ENCODE measurements around the gene NUP62CL.

Gene NUP62CL

DNA sequence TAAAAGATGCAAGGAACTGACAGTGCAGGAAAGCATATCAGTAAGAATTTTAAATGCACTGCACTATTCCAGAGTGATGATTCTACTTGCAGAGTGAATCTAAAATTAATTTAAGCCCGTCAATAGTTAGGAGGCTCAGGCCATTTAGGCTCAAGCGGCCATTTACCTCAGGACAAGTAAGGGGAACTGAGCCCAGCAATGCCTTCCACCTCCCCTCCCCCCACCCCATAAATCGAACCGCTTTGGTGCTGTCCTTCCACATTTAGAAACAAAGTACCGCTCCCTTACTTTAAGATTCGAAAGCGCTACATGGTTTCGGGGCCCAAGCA lies 88.3 kb downstream of the NUP62CL start:
- peak overlapping the region; percentile 68 for H3K4me3 ChIP-seq (replicated peaks; ENCODE audit: low read depth, low read length)
- no peak for DNase-seq (ENCODE audit: extremely low read depth, low read depth)

DNA sequence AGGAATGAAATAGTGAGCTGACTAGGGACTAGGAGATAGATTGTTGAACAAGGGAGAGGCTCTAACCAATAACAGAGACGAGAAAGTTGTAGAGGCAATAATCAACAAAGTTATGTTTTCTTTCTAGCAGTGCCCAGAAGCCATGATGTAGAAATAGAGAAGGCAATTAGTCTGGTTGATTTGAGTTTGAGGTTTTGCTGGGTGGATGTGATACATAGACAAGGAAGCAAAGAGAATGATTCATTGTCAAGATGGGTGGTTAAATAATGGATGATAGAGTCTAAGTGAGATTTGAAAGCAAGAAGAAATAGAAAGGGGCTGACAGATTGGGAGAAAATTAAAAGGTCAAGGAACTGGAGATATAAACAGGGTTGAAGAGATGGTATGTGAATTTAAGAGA lies 98.8 kb downstream of the NUP62CL start:
- TF ChIP-seq, protein P1, sequence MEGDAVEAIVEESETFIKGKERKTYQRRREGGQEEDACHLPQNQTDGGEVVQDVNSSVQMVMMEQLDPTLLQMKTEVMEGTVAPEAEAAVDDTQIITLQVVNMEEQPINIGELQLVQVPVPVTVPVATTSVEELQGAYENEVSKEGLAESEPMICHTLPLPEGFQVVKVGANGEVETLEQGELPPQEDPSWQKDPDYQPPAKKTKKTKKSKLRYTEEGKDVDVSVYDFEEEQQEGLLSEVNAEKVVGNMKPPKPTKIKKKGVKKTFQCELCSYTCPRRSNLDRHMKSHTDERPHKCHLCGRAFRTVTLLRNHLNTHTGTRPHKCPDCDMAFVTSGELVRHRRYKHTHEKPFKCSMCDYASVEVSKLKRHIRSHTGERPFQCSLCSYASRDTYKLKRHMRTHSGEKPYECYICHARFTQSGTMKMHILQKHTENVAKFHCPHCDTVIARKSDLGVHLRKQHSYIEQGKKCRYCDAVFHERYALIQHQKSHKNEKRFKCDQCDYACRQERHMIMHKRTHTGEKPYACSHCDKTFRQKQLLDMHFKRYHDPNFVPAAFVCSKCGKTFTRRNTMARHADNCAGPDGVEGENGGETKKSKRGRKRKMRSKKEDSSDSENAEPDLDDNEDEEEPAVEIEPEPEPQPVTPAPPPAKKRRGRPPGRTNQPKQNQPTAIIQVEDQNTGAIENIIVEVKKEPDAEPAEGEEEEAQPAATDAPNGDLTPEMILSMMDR (IDR thresholded peaks at IDR 0.05; ENCODE audit: low read depth, low read length, missing control alignments): no peak
- DNase-seq (ENCODE audit: extremely low read depth, low read depth): no peak

More for the DNA sequence above, 88.3 kb downstream of the NUP62CL start:
- TF ChIP-seq, protein P1 (IDR thresholded peaks at IDR 0.05; ENCODE audit: low read depth, low read length, missing control alignments): no peak

GRCh38 chrX:107102980-107103379 lies 103.3 kb downstream of the NUP62CL start:
- TF ChIP-seq, protein P1 (IDR thresholded peaks at IDR 0.05; ENCODE audit: low read depth, low read length, missing control alignments): no peak
- no peak overlapping the region for H3K4me3 ChIP-seq (replicated peaks; ENCODE audit: low read depth, low read length)
- DNase-seq (ENCODE audit: extremely low read depth, low read depth): no peak

More for the DNA sequence above, 98.8 kb downstream of the NUP62CL start:
- no peak overlapping the region for H3K4me3 ChIP-seq (replicated peaks; ENCODE audit: low read depth, low read length)

DNA sequence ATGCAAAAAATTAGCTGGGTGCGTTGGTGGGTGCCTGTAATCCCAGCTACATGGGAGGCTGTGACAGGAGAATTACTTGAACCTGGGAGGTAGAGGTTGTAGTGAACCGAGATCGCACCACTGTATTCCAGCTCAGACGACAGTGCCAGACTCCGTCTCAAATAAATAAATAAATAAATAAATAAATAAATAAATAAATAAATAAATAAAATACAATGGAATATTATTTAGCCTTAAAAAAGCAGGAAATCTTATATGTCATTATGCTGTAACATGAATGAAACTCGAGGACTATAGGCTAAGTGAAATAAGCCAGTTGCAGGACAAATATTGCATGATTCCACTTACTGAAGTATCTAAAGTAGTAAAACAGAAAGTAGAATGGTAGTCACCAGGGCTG lies 130.1 kb downstream of the NUP62CL start:
- no peak overlapping the region for H3K4me3 ChIP-seq (replicated peaks; ENCODE audit: low read depth, low read length)
- TF ChIP-seq, protein P1 (IDR thresholded peaks at IDR 0.05; ENCODE audit: low read depth, low read length, missing control alignments): no peak
- DNase-seq (ENCODE audit: extremely low read depth, low read depth): no peak
